Endothelial cell (in vitro differentiated cells): ENCODE data around the gene PLA2G5. TPM values are rescaled to one million over a fixed set of nuclear protein-coding genes. Genes with fewer than 3 reads are reported as not detected.

Source experiments
- DNase-seq: peaks from one replicate; pipeline ENCODE4 v3.0.0; 2021; ENCODE audit warnings: low spot score
- H3K27ac Mint-ChIP-seq: one replicate; pipeline ENCODE4 v1.8.0; 2021; ENCODE audit warnings: mixed read lengths, inconsistent platforms; ENCODE audit not compliant: unreplicated experiment
- H3K27me3 Mint-ChIP-seq: one replicate; pipeline ENCODE4 v1.8.0; 2021; ENCODE audit warnings: mild to moderate bottlenecking, moderate library complexity, mixed read lengths, inconsistent platforms; ENCODE audit not compliant: unreplicated experiment
- H3K36me3 Mint-ChIP-seq: one replicate; pipeline ENCODE4 v1.8.0; 2021; ENCODE audit warnings: mild to moderate bottlenecking, low read depth, mixed read lengths, inconsistent platforms; ENCODE audit not compliant: unreplicated experiment
- H3K4me1 Mint-ChIP-seq: one replicate; pipeline ENCODE4 v1.8.0; 2021; ENCODE audit warnings: mild to moderate bottlenecking, mixed read lengths, inconsistent platforms; ENCODE audit not compliant: unreplicated experiment
- H3K4me3 Mint-ChIP-seq: one replicate; pipeline ENCODE4 v1.8.0; 2021; ENCODE audit warnings: mild to moderate bottlenecking, mixed read lengths, inconsistent platforms; ENCODE audit not compliant: unreplicated experiment
- H3K9me3 Mint-ChIP-seq: one replicate; pipeline ENCODE4 v1.8.0; 2021; ENCODE audit warnings: mixed read lengths, inconsistent platforms; ENCODE audit not compliant: unreplicated experiment
- CTCF ChIP-seq: fragments of 200-600 bp; sonication (generic); IDR thresholded peaks from one replicate; pipeline ENCODE4 v1.5.0; 2021; ENCODE audit warnings: antibody characterized with exemption; ENCODE audit not compliant: unreplicated experiment
- total RNA-seq: library from RNA; stranded (reverse); fragmentation: NEBNext Ultra II Directional; extraction: Animal tissue kit (Norgen Biotek cat#: 25700); gene quantifications from one replicate; pipeline ENCODE4 v1.2.1, GENCODE V29; 2021; ENCODE audit not compliant: unreplicated experiment

PLA2G5 gene
- total RNA-seq, 1 donor from 2014 or later = 0.77 TPM

- Mint-ChIP-seq H3K36me3 (peaks cover 3% of the 10 kb centered on the region), H3K27me3 (peaks cover 2% of the 10 kb centered on the region), H3K9me3 (no peaks in the 10 kb centered on the region), H3K27ac (no peak overlapping the region), H3K4me3 (no peak overlapping the region), H3K4me1 (no peaks in the 10 kb centered on the region)
- no peak for DNase-seq
- no peak for TF ChIP-seq CTCF
These were observed 67.1 kb downstream of the PLA2G5 start for GRCh38 chr1:20137055-20137454.

- Mint-ChIP-seq H3K27ac (no peak overlapping the region), H3K36me3 (no peaks in the 10 kb centered on the region), H3K9me3 (no peaks in the 10 kb centered on the region), H3K4me1 (no peaks in the 10 kb centered on the region), H3K27me3 (peaks cover 3% of the 10 kb centered on the region), H3K4me3 (no peak overlapping the region)
- TF ChIP-seq CTCF = no peak
- no peak for DNase-seq
These were observed 67.6 kb downstream of the PLA2G5 start for GRCh38 chr1:20137604-20138003.

GRCh38 chr1:20138346-20138745, 68.4 kb downstream of the PLA2G5 start:
- no peak for TF ChIP-seq CTCF
- H3K9me3 Mint-ChIP-seq = no peaks in the 10 kb centered on the region
- no peak overlapping the region for H3K4me3 Mint-ChIP-seq
- DNase-seq = no peak
- no peak overlapping the region for H3K27ac Mint-ChIP-seq
- H3K27me3 Mint-ChIP-seq = peaks cover 5% of the 10 kb centered on the region
- no peaks in the 10 kb centered on the region for H3K4me1 Mint-ChIP-seq
- no peaks in the 10 kb centered on the region for H3K36me3 Mint-ChIP-seq

- no peaks in the 10 kb centered on the region for H3K9me3 Mint-ChIP-seq
- TF ChIP-seq CTCF = no peak
- H3K4me1 Mint-ChIP-seq = no peaks in the 10 kb centered on the region
- no peaks in the 10 kb centered on the region for H3K36me3 Mint-ChIP-seq
- no peak within 1 kb of the TSS for H3K27ac Mint-ChIP-seq
- DNase-seq = no peak
- no peak within 1 kb of the TSS for H3K4me3 Mint-ChIP-seq
- H3K27me3 Mint-ChIP-seq = peaks cover 5% of the 10 kb centered on the region
These were observed 69.1 kb downstream of the PLA2G5 start, which contains the start of gene PLA2G2F for GRCh38 chr1:20138961-20139550. TSS of gene PLA2G2F (plus strand) at chr1:20139323. CDS start at chr1:20139428, 105 bp downstream.

- Mint-ChIP-seq H3K4me3 (no peak overlapping the region), H3K27me3 (peaks cover 5% of the 10 kb centered on the region), H3K27ac (no peak overlapping the region), H3K4me1 (no peaks in the 10 kb centered on the region), H3K36me3 (no peaks in the 10 kb centered on the region), H3K9me3 (no peaks in the 10 kb centered on the region)
- TF ChIP-seq CTCF = no peak
- DNase-seq = no peak
These were observed 70.0 kb downstream of the PLA2G5 start for GRCh38 chr1:20139776-20140612.
